ENCODE measurements around the gene C17orf75. TPM values are rescaled to one million over a fixed set of nuclear protein-coding genes. Genes with fewer than 3 reads are reported as not detected.

Gene C17orf75
- total RNA-seq, 1 donor from 2014 or later = 57.4 TPM

DNA sequence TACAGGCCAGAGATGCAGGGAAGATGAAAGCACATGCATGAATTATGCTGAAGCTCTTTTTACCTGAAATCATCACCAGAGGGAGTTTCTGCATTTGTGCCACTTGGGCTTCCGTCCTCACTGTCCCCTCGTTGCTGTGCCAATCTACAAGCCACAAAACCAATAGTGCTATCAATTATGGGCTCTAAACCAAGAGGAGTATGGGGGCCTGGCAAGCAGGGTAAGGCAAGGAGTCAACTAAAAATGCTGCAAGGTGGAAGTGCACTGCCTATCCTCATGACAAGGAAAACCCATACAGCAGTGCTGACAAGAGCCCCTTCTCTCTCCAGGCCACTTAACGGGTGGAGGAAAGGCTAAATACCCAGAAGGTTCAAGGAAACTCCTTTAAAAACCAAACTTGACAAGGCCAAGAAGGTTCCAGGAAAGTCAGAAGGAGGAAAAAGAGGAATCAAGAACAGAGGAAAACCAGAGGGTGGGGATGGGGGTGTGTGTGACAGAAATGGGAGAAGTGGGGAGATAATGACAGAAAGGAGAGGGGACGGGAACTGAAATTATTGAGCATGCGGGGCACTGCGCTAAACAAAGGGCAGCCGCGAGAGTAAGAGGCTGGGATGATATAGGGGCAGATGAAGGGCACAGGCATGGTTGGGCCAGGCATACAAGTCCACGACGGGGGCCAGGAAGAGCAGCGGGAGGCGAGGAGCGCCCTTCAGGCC lies 674 bp downstream of the C17orf75 start:
- H4K20me1 ChIP-seq (ENCODE audit: low read depth) = no peaks in the 10 kb centered on the region
- peaks cover 6% of the 10 kb centered on the region for H3K36me3 Mint-ChIP-seq
- no peak for DNase-seq (ENCODE audit: low spot score)
- peak overlapping the region; percentile 92 for H2AFZ ChIP-seq (replicated peaks)
- H3K4me3 Mint-ChIP-seq = peak overlapping the region; percentile 93
- H3K79me2 ChIP-seq (ENCODE audit: low read depth) = peaks cover 10% of the 10 kb centered on the region
- peak overlapping the region; percentile 85 for H3K27ac Mint-ChIP-seq
- H3K4me2 ChIP-seq = peak overlapping the region; percentile 100
- H3K27me3 Mint-ChIP-seq (ENCODE audit: insufficient read depth, low read depth) = peaks cover 9% of the 10 kb centered on the region
- H3K9ac ChIP-seq = peak overlapping the region; percentile 82
- H3K4me3 ChIP-seq = peak overlapping the region; percentile 73
- H3K27me3 ChIP-seq = no peaks in the 10 kb centered on the region
- peaks cover 22% of the 10 kb centered on the region for H3F3A ChIP-seq (ENCODE audit: low read depth)
- no peak overlapping the region for H3K27ac ChIP-seq
- no peak for TF ChIP-seq EZH2phosphoT487 (IDR thresholded peaks at IDR 0.05)
- TF ChIP-seq, protein P1, sequence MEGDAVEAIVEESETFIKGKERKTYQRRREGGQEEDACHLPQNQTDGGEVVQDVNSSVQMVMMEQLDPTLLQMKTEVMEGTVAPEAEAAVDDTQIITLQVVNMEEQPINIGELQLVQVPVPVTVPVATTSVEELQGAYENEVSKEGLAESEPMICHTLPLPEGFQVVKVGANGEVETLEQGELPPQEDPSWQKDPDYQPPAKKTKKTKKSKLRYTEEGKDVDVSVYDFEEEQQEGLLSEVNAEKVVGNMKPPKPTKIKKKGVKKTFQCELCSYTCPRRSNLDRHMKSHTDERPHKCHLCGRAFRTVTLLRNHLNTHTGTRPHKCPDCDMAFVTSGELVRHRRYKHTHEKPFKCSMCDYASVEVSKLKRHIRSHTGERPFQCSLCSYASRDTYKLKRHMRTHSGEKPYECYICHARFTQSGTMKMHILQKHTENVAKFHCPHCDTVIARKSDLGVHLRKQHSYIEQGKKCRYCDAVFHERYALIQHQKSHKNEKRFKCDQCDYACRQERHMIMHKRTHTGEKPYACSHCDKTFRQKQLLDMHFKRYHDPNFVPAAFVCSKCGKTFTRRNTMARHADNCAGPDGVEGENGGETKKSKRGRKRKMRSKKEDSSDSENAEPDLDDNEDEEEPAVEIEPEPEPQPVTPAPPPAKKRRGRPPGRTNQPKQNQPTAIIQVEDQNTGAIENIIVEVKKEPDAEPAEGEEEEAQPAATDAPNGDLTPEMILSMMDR (IDR thresholded peaks at IDR 0.05) = peak; percentile 21
- H3K4me1 Mint-ChIP-seq = peaks cover 19% of the 10 kb centered on the region
- peaks cover 4% of the 10 kb centered on the region for H3K4me1 ChIP-seq
- no peaks in the 10 kb centered on the region for H3K36me3 ChIP-seq
- H3K9me3 Mint-ChIP-seq = no peaks in the 10 kb centered on the region
- H3K9me3 ChIP-seq (ENCODE audit: low read depth) = no peaks in the 10 kb centered on the region

DNA sequence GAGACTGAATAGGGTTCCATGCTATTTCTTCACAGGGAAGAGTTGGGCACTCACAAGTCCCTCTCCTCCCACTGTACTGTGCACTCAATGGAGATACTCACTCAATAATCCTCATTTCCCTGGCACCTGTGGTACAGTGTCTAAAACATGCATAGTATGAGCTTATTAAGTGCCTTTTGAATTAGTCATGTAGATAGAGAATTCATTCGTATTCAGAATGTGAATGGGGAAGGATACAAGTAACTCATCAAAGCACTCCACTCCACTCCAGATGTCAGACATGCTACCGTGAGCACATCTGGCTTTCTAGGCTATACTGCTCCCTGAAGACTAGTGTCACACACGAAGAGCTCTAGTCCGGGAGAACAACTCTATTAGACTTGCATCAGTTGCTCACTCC lies 6.3 kb downstream of the C17orf75 start:
- no peaks in the 10 kb centered on the region for H3K4me1 Mint-ChIP-seq
- H3K27me3 Mint-ChIP-seq (ENCODE audit: insufficient read depth, low read depth) = peaks cover 2% of the 10 kb centered on the region
- Histone ChIP-seq H3K36me3 (peaks cover 6% of the 10 kb centered on the region), H4K20me1 (ENCODE audit: low read depth) (no peaks in the 10 kb centered on the region), H3F3A (ENCODE audit: low read depth) (no peaks in the 10 kb centered on the region), H3K4me3 (no peak overlapping the region), H3K4me2 (no peak overlapping the region), H2AFZ (replicated peaks) (no peak overlapping the region), H3K9ac (no peak overlapping the region), H3K79me2 (ENCODE audit: low read depth) (peaks cover under 1% of the 10 kb centered on the region), H3K4me1 (no peaks in the 10 kb centered on the region), H3K27ac (no peak overlapping the region), H3K9me3 (ENCODE audit: low read depth) (no peaks in the 10 kb centered on the region), H3K27me3 (no peaks in the 10 kb centered on the region)
- TF ChIP-seq, protein P1 (IDR thresholded peaks at IDR 0.05) = no peak
- TF ChIP-seq EZH2phosphoT487 (IDR thresholded peaks at IDR 0.05) (no peak), EZH2 (IDR thresholded peaks at IDR 0.05) (no peak)
- H3K4me3 Mint-ChIP-seq = no peak overlapping the region
- no peak overlapping the region for H3K27ac Mint-ChIP-seq
- H3K9me3 Mint-ChIP-seq = no peaks in the 10 kb centered on the region
- DNase-seq (ENCODE audit: low spot score) = no peak
- peaks cover 20% of the 10 kb centered on the region for H3K36me3 Mint-ChIP-seq

DNA sequence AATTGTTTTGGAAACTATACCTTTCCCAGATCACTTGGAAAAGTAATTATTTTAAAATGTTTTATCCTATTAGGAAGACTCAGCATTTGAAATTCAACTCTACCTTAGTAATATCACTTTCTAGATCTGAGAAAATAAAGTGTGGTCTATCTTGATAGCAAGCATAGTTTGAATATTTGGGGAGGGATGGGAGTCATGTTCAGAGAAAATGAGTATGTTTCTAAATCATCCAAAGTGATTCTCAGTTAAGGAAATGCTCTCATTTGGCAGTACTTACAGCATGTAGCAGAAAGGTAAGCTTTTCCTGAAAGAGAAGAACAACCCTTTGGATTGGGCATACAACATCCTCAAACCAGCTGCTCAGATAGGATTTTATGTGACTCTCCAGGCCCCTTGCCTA lies 6.9 kb downstream of the C17orf75 start:
- peaks cover 6% of the 10 kb centered on the region for H3K36me3 ChIP-seq
- H3K27me3 ChIP-seq = no peaks in the 10 kb centered on the region
- H2AFZ ChIP-seq (replicated peaks) = no peak overlapping the region
- H3K27ac ChIP-seq = no peak overlapping the region
- Mint-ChIP-seq H3K27ac (no peak overlapping the region), H3K4me1 (no peaks in the 10 kb centered on the region), H3K4me3 (no peak overlapping the region), H3K9me3 (no peaks in the 10 kb centered on the region), H3K27me3 (ENCODE audit: insufficient read depth, low read depth) (peaks cover 2% of the 10 kb centered on the region), H3K36me3 (peaks cover 20% of the 10 kb centered on the region)
- H3K4me1 ChIP-seq = no peaks in the 10 kb centered on the region
- no peak overlapping the region for H3K4me2 ChIP-seq
- no peaks in the 10 kb centered on the region for H3K79me2 ChIP-seq (ENCODE audit: low read depth)
- no peaks in the 10 kb centered on the region for H3K9me3 ChIP-seq (ENCODE audit: low read depth)
- no peaks in the 10 kb centered on the region for H4K20me1 ChIP-seq (ENCODE audit: low read depth)
- H3F3A ChIP-seq (ENCODE audit: low read depth) = no peaks in the 10 kb centered on the region
- TF ChIP-seq EZH2 (IDR thresholded peaks at IDR 0.05) (no peak), EZH2phosphoT487 (IDR thresholded peaks at IDR 0.05) (no peak)
- TF ChIP-seq, protein P1 (IDR thresholded peaks at IDR 0.05) = no peak
- H3K4me3 ChIP-seq = no peak overlapping the region
- no peak overlapping the region for H3K9ac ChIP-seq
- DNase-seq (ENCODE audit: low spot score) = no peak

All from neural progenitor cell (in vitro differentiated cells).